Right ventricle myocardium superior (tissue), 1 donor: ENCODE measurements around the gene B4GALNT3. TPM values are rescaled to one million over a fixed set of nuclear protein-coding genes. Genes with fewer than 3 reads are reported as not detected.

Source experiments
- ATAC-seq: fragments of 200-7000 bp; cut with Tn5 transposase; one replicate; pipeline ENCODE4 v1.9.1; 2020; ENCODE audit warnings: mild to moderate bottlenecking; ENCODE audit not compliant: poor library complexity
- DNase-seq: peaks from one replicate; pipeline ENCODE4 v3.0.0-alpha.2; 2020
- intact Hi-C: fragments of 100-400 bp; cut with DNase I; formaldehyde crosslinking; loops from one replicate; pipeline ENCODE4 v1.11.2; 2022
- total RNA-seq: library from RNA; stranded (reverse); fragmentation: NEBNext Ultra II Directional; extraction: Animal tissue kit (Norgen Biotek cat#: 25700); gene quantifications from one replicate; pipeline ENCODE4 v1.2.1, GENCODE V29; 2021
- donor health status: DM: no; HTN: yes; CAD: no; lungs with severe emphysema.

Gene B4GALNT3
- total RNA-seq, 1 donor from 2014 or later, result 32.1 TPM

DNA sequence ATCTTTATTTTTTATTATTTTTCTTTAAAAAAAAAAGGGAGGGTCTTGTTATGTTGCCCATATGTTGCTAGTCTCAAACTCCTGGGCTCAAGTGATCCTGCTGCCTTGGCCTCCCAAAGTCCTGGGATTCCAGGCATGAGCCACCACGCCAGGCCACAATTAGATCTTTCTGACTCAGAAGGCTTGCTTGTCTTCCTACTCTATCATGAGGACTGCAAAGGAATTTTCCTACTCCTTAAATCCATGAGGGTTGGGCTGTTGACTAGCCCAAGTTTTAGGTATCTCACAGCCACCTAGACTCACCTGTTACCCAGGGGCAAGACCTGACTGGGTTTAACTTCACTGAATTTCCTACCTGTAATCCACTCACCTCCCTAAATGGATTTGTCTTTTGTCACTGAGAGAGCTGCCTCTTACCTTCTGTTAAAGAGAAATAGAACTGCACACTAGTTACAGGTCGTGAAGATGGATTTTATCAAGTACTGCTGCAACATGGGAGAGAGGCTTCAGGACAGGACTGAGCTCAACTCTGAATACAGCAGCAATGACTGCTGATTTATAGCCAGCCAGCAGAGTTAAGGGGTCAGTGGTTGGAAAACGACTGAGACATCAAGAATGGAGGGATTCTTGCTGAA, 72.3 kb downstream of the B4GALNT3 start:
- ATAC-seq (no peak), DNase-seq (no peak)
- intact Hi-C loops, result no loop called here

- intact Hi-C loops, result no loop called here
- no peak for DNase-seq
- no peak for ATAC-seq
These were observed 73.3 kb downstream of the B4GALNT3 start for GRCh38 chr12:532908-533565.

DNA sequence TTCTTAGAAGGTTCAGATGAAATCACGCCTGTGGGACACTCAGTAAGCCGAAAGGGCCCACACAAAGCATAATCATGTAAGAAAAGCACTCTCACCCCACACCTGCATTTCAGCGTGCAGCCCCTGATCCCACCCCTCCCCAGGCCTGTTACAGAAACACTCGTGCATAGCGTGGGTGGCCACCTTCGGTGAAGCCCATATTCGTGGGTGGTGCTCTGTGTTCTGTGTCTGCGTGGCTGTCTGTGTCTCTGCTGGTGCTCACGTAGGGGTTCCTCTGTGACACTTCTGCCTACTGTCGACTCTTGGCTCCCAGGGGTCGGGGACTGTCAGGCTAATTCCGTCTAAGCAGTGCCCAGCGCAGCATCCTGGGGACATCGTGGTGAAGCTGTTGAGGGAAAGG, 74.0 kb downstream of the B4GALNT3 start:
- intact Hi-C loops, result no loop called here
- DNase-seq (no peak), ATAC-seq (no peak)

DNA sequence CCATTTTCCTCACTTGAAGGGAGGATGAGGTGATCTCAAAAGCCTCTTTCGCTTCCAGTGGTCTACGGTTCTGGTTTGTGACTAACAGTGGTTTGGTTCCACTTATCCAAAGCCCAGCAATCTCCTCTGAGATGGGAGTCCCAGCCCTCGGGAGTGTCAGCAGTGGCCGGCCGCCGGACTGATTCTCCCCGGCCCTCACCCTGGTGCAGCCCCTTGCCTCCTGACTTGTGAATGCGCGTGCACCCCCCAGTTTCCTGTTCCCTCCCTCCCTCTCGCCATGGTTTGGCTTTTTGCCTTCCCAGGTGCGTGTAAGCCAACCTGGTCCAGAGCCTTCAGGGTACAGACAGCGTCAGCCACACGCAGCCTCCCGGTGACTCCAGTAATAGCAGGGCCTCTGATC, 74.5 kb downstream of the B4GALNT3 start:
- no peak for ATAC-seq

DNA sequence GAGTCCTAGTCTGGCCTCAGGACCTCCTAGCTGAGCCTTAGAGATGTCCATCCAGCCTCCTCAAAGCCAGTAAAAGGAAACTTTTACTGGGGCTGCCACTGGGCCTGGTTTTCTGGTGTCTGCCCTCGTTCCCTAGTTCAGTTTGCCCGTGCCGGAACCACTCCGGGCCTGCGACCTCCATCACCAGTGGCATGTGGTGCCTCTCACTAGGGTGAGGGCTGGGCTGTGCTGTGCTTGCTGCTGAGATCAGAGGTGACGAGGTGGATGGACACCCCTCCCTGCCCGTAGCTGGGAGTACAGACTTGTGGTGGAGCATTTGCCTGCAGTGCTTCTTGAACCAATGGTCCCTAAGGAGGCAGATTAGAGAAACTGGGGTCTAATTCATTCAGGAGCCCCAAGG, 75.7 kb downstream of the B4GALNT3 start:
- intact Hi-C loops, result no loop called here
- no peak for ATAC-seq
- no peak for DNase-seq

More for the DNA sequence above, 74.5 kb downstream of the B4GALNT3 start:
- DNase-seq, result no peak
- intact Hi-C loops, result no loop called here

DNA sequence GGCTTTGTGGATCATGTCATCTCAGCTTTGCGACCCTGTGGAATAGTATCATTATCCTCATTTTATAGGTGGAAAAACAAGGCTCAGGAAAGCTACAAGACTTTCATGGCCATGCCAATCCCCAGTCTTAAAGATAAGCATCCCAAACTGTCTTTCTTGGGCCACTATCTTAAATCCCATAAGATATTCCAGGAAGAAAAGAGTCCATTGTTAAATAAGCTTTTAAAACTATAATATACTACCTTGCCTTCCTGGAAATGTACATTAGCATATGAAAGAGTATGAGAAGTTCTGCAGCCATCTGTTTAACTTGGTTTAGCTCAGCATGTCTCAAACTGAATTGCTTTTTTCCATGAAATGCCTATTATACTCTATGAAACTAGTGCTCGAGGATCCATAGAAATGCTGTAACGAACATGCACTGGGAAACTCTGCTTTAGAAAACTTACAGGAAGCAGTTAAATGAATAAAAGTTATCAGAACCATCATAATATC, 77.1 kb downstream of the B4GALNT3 start:
- ATAC-seq (no peak), DNase-seq (no peak)
- intact Hi-C loops, result no loop called here

GRCh38 chr12:537772-538171, 78.0 kb downstream of the B4GALNT3 start:
- no peak for ATAC-seq
- intact Hi-C loops, result no loop called here
- no peak for DNase-seq

GRCh38 chr12:538731-539539, 79.2 kb downstream of the B4GALNT3 start:
- ATAC-seq (peak; percentile 70), DNase-seq (peak; percentile 84)
- intact Hi-C loops, result no loop called here

DNA sequence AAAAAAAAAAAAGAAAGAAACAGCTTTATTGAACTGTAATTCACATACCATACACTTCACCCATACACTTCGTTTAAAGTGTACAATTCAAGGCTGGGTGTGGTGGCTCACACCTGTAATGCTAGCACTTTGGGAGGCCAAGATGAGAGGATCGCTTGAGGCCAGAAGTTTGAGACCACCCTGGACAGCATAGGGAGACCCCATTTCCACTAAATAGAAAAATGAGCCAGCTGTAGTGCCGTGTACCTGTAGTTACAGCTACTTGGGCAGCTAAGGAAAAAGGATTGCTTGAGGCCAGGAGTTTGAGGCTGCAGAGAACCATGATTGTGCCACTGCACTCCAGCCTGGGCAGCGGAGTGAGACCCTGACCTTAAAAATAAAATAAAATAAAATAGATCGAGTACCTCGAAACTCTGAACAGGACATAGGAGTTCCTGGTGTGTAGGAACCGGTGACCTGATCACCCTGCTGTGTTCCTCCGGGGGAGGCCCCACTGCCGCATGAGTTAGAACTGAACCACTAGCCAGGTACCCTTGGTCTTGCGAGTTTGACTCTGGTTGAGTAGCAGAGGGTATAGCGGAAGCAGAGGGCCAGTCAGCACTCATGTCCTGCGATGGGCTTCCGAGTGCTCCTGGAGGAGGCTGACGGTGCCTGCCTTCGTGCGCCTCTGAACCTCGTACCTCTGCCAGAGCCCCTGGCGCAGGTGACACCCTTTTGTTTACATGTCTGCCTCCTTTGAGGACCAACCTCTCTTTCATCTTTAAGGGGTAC, 80.0 kb downstream of the B4GALNT3 start:
- DNase-seq, result no peak
- intact Hi-C loops, result no loop called here
- ATAC-seq, result no peak

GRCh38 chr12:541676-542324, 82.1 kb downstream of the B4GALNT3 start:
- intact Hi-C loops, result no loop called here
- peak; percentile 31 for ATAC-seq
- DNase-seq, result no peak

GRCh38 chr12:542395-543113, 82.8 kb downstream of the B4GALNT3 start:
- DNase-seq, result peak; percentile 53
- peak; percentile 38 for ATAC-seq
- intact Hi-C loops, result no loop called here

- ATAC-seq (no peak), DNase-seq (no peak)
- intact Hi-C loops, result no loop called here
These were observed 83.3 kb downstream of the B4GALNT3 start for GRCh38 chr12:543114-543451.

DNA sequence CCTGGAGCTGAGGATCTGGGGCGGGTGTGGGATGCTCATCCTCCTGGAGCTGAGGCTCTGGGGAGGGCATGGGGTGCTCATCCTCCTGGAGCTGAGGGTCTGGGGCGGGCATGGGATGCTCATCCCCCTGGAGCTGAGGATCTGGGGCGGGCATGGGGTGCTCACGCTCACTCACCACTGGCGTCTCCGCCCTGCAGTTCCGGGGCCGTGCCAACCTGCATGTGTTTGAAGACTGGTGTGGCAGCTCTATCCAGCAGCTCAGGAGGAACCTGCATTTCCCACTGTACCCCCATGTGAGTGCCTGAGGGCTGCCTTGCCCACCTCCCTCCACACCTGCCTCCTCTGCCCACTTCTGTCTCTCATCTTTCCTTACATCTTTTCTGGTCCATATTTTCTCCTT, 84.4 kb downstream of the B4GALNT3 start:
- intact Hi-C loops, result no loop called here
- DNase-seq (no peak), ATAC-seq (no peak)

- DNase-seq (no peak), ATAC-seq (no peak)
- intact Hi-C loops, result no loop called here
These were observed 85.3 kb downstream of the B4GALNT3 start for GRCh38 chr12:544941-545635.

GRCh38 chr12:545835-546234, 86.1 kb downstream of the B4GALNT3 start:
- intact Hi-C loops, result loop anchor here (2.0 kb wide), 1 partner anchor 95 kb away; no protein-coding TSS in a partner anchor
- DNase-seq (no peak), ATAC-seq (no peak)

- no peak for DNase-seq
- ATAC-seq, result no peak
- intact Hi-C loops, result loop anchor here (2.0 kb wide), 1 partner anchor 96 kb away; no protein-coding TSS in a partner anchor
These were observed 86.7 kb downstream of the B4GALNT3 start for GRCh38 chr12:546265-546919.
